ENCODE measurements around the gene TFF2. TPM values are rescaled to one million over a fixed set of nuclear protein-coding genes. Genes with fewer than 3 reads are reported as not detected.

Gene TFF2
- polyA plus RNA-seq, 1 of the 3 experiments (the other 2 are of a cell fraction): not detected

- H3K9me3 ChIP-seq: no peaks in the 10 kb centered on the region
- no peaks in the 10 kb centered on the region for H3K27me3 ChIP-seq (ENCODE audit: insufficient read depth)
- no peaks in the 10 kb centered on the region for H4K20me1 ChIP-seq (ENCODE audit: insufficient read depth)
- no peaks in the 10 kb centered on the region for H3K79me2 ChIP-seq (ENCODE audit: insufficient read depth)
- H3K9ac ChIP-seq: no peak overlapping the region
- H3K4me1 ChIP-seq (ENCODE audit: control insufficient read depth in 1 of 2, insufficient read depth in 2 of 2, low read depth in 1 of 2, low read length in 1 of 2): no peaks in the 10 kb centered on the region
- H3F3A ChIP-seq (replicated peaks; ENCODE audit: insufficient read depth): no peaks in the 10 kb centered on the region
- CTCF ChIA-PET: interaction anchor here (2.1 kb wide), 1 partner anchor 21 kb away, joined by 10 read pairs; no protein-coding TSS in a partner anchor
- no peak overlapping the region for H3K4me2 ChIP-seq
- POLR2A ChIA-PET: no interaction called here
- 5% methylated on average over 4 of the region's 4 CpGs for WGBS (ENCODE audit: low lambda C conversion rate)
- no peaks in the 10 kb centered on the region for H3K36me3 ChIP-seq (replicated peaks in 1 of 2; ENCODE audit: control insufficient read depth in 1 of 2, insufficient read depth in 2 of 2, low read length in 1 of 2)
- no peak overlapping the region for H2AFZ ChIP-seq (ENCODE audit: low read depth)
- H3K4me3 ChIP-seq (ENCODE audit: low read depth in 2 of 2, low read length in 1 of 2): no peak overlapping the region
- no peak for TF ChIP-seq PBX3 (IDR thresholded peaks at IDR 0.05)
- TF ChIP-seq ZBTB33 (IDR thresholded peaks at IDR 0.05; ENCODE audit: borderline replicate concordance, low read depth): no peak
- no peak for TF ChIP-seq EZH2phosphoT487 (IDR thresholded peaks at IDR 0.05; ENCODE audit: borderline replicate concordance, low read depth)
- no peak for TF ChIP-seq MXI1 (IDR thresholded peaks at IDR 0.05; ENCODE audit: low read depth, low read length)
- TF ChIP-seq CTCF (IDR thresholded peaks at IDR 0.05): no peak
- TF ChIP-seq RXRA (IDR thresholded peaks at IDR 0.05; ENCODE audit: borderline replicate concordance, low read depth): no peak
- TF ChIP-seq GABPA (IDR thresholded peaks at IDR 0.05; ENCODE audit: low read depth): no peak
- TF ChIP-seq MEF2A (IDR thresholded peaks at IDR 0.05; ENCODE audit: borderline replicate concordance, low read depth): no peak
- TF ChIP-seq MAX (IDR thresholded peaks at IDR 0.05; ENCODE audit: low read depth): no peak
- no peak for TF ChIP-seq YY1 (IDR thresholded peaks at IDR 0.05; ENCODE audit: low read depth)
- no peak for TF ChIP-seq ELF1 (IDR thresholded peaks at IDR 0.05)
- no peak for DNase-seq
- H3K9me2 ChIP-seq: no peaks in the 10 kb centered on the region
- no peak overlapping the region for H3K27ac ChIP-seq (ENCODE audit: low read depth in 2 of 2, low read length in 1 of 2)
Observed at GRCh38 chr21:42330380-42331371, 20.1 kb downstream of the TFF2 start.

Measured in SK-N-SH (cell line).